SK-N-SH treated with all-trans-retinoic acid at 6 μM for 48 hours (cell line): Measurements from ENCODE around the gene YEATS4.

Experiments used
- ARNTL ChIP-seq: fragments of 450-650 bp; formaldehyde crosslinking; IDR thresholded peaks from 2 replicates; pipeline ENCODE4 v1.5.0; 2020; ENCODE audit warnings: low read depth, mild to moderate bottlenecking, moderate library complexity, borderline replicate concordance
- CREB5 ChIP-seq: fragments of 250-450 bp; sonication (Bioruptor Pico); IDR thresholded peaks from 2 replicates; pipeline ENCODE4 v1.5.1; 2020; ENCODE audit warnings: low read depth, mild to moderate bottlenecking, moderate library complexity
- CSRNP3 ChIP-seq: fragments of 250-450 bp; sonication (Bioruptor Pico); IDR thresholded peaks from 2 replicates; pipeline ENCODE4 v1.5.1; 2021; ENCODE audit warnings: mild to moderate bottlenecking, moderate library complexity
- GLIS3 ChIP-seq: fragments of 250-450 bp; sonication (Bioruptor Pico); IDR thresholded peaks from 2 replicates; pipeline ENCODE4 v1.5.0; 2020; ENCODE audit warnings: mild to moderate bottlenecking, moderate library complexity
- PATZ1 ChIP-seq: fragments of 250-450 bp; sonication (Bioruptor Pico); IDR thresholded peaks from 2 replicates; pipeline ENCODE4 v1.8.0; 2020; ENCODE audit warnings: mild to moderate bottlenecking, moderate library complexity, borderline replicate concordance
- RARB ChIP-seq: fragments of 250-450 bp; sonication (Bioruptor Pico); IDR thresholded peaks from 2 replicates; pipeline ENCODE4 v1.8.0; 2021; ENCODE audit warnings: mild to moderate bottlenecking, moderate library complexity
- ZC3H10 ChIP-seq: fragments of 250-450 bp; sonication (Bioruptor Pico); IDR thresholded peaks from 2 replicates; pipeline ENCODE4 v1.5.1; 2021; ENCODE audit warnings: mild to moderate bottlenecking, moderate library complexity
- ZFP30 ChIP-seq: fragments of 450-650 bp; formaldehyde crosslinking; IDR thresholded peaks from 2 replicates; pipeline ENCODE4 v1.5.0; 2022; ENCODE audit warnings: mild to moderate bottlenecking, moderate library complexity

GRCh38 chr12:69440016-69440415, 80.5 kb downstream of the YEATS4 start:
- TF ChIP-seq CSRNP3 (CRISPR knock-in tag) = no peak
- TF ChIP-seq PATZ1 = no peak
- TF ChIP-seq ZFP30 (CRISPR knock-in tag) = no peak
- no peak for TF ChIP-seq GLIS3 (CRISPR knock-in tag)
- TF ChIP-seq ARNTL = no peak
- no peak for TF ChIP-seq ZC3H10 (CRISPR knock-in tag)
- TF ChIP-seq RARB (CRISPR knock-in tag) = no peak
- no peak for TF ChIP-seq CREB5 (CRISPR knock-in tag)
